Small intestine (tissue), 7 donors: ENCODE measurements around the gene GAL. TPM values are rescaled to one million over a fixed set of nuclear protein-coding genes. Genes with fewer than 3 reads are reported as not detected.

Experiments
- DNase-seq, 2 donors: peaks; one replicate each; pipeline versions ENCODE4 v3.0.0 to v3.0.0-alpha.2; 2013
- FAIRE-seq: peaks from 2 replicates; lab custom pipeline; 2012; peaks lifted over from hg19 to GRCh38; lab: Jason Lieb, UNC
- H3K27ac ChIP-seq, 3 donors: one replicate each; pipeline ENCODE4 v1.5.1; 2013; ENCODE audit warnings: low read length in 2 of 3, mild to moderate bottlenecking in 2 of 3, control low read depth in 1 of 3, inconsistent platforms in 1 of 3, low read depth in 1 of 3, moderate library complexity in 1 of 3
- H3K27me3 ChIP-seq, 3 donors: one replicate each; pipeline ENCODE4 v1.6.1; 2013; ENCODE audit warnings: low read length in 3 of 3, inconsistent platforms in 1 of 3; ENCODE audit not compliant: control insufficient read depth in 3 of 3, insufficient read depth in 3 of 3
- H3K36me3 ChIP-seq, 3 donors: one replicate each; pipeline ENCODE4 v1.6.1; 2013; ENCODE audit warnings: low read length in 3 of 3, inconsistent platforms in 1 of 3, low read depth in 1 of 3, mild to moderate bottlenecking in 1 of 3, moderate library complexity in 1 of 3; ENCODE audit not compliant: control insufficient read depth in 3 of 3, insufficient read depth in 2 of 3
- H3K4me1 ChIP-seq, 3 donors: one replicate each; pipeline ENCODE4 v1.6.1; 2013; ENCODE audit warnings: low read length in 2 of 3, inconsistent platforms in 1 of 3, low read depth in 1 of 3, mild to moderate bottlenecking in 1 of 3, moderate library complexity in 1 of 3; ENCODE audit not compliant: control insufficient read depth in 3 of 3, insufficient read depth in 2 of 3
- H3K4me3 ChIP-seq, 3 donors: one replicate each; pipeline ENCODE4 v1.5.1; 2013; ENCODE audit warnings: low read length in 3 of 3, control low read depth in 1 of 3, inconsistent platforms in 1 of 3, low read depth in 1 of 3, mild to moderate bottlenecking in 1 of 3, moderate library complexity in 1 of 3
- H3K9me3 ChIP-seq, 2 donors: one replicate each; pipeline ENCODE4 v1.6.1; 2013; ENCODE audit warnings: low read depth in 1 of 2, low read length in 1 of 2; ENCODE audit not compliant: control insufficient read depth in 2 of 2, insufficient read depth in 1 of 2
- WGBS, 3 donors: extraction: QIAGEN DNeasy Blood & Tissue Kit; methylation state at CpG; one replicate each; pipeline ENCODE4 v1.1.7; 2013; 5-methylcytosine and 5-hydroxymethylcytosine counted together
- polyA plus RNA-seq, 4 donors: library from polyadenylated mRNA; stranded (reverse) in 3 of 4; unstranded in 1 of 4; fragments of 200-250 nt in 3 of 4; fragments of 120-200 nt in 1 of 4; gene quantifications; one replicate each; pipeline versions ENCODE4 v1.2.1 to v1.2.3, GENCODE V29; 2013
- donor health status: healthy with polysubstance abuse.
- donor health status: control.
- donor health status: control.
- donor health status: Bipolar disorder and iron deficiency.
- donor health status: healthy.

The GAL gene
- polyA plus RNA-seq, 4 donors = 3.8 to 11.9 TPM; not detected in 2

DNA sequence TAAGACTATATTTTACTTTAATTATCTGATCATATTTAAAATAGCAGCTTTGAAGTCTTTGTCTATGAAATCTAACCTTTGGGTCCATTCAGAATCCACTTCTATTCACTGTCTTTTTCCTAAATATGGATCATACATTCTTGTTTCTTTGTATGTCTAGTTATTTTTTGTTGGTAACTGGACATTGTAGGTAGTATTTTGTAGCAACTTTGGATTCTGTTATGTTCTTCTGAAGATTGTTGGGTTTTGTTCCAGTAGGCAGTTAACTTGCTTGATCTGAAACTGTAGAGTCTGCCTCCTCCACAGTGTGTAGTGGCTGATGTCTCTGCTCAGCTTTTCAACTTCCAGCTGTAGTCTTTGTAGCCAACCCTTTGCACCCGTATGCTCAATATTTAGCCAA, 37.5 kb upstream of the GAL start:
- FAIRE-seq (no peak), DNase-seq (no peak)
- Histone ChIP-seq H3K9me3 (peaks cover 2 to 19% of the 10 kb centered on the region in 2 donors), H3K36me3 (no peaks in the 10 kb centered on the region), H3K4me1 (no peaks in the 10 kb centered on the region), H3K27ac (no peak overlapping the region), H3K4me3 (no peak overlapping the region), H3K27me3 (peaks cover 0 to 7% (median 5%) of the 10 kb centered on the region in 3 donors)
- WGBS, 3 donors = 89 to 100% (median 100%) methylated on average over 1 of the region's 1 CpG

DNA sequence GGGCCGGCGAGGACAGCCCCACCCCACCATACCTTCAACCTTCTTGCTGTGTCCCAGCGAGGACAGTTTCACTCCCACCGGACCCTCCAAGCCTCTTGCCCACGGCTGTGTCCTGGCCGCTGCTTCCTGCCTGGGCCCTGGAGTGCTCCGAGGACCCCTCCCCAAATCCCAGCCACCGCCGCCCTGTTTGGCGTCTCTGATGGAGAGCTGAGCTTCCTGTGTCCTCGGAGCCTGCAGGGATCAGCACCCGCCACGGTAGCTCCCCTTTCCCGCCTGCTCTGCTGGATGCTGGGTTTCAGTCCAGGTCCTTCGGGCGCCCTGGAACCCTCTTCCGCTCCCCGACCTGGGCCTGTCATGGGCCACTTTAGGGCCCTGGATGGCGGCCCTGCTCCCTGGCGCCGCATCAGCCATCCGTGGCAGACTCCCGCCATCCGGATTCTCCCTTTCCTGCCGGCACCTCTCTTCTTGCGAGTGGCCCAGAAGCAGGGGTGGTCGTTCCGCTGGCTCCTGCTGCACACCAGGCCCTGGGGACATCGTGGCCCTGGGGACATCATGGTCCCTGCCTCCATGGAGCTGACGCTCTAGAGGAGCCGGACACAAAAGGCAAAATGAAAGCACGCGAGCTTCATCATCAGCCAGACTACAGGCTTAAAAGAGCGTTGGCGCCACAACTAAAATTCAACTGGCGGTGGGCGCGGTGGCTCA, 34.3 kb upstream of the GAL start:
- 63 to 70% (median 63%) methylated on average over 36 to 38 of the region's 38 CpGs for WGBS, 3 donors
- Histone ChIP-seq H3K27me3 (peaks cover 0 to 7% (median 5%) of the 10 kb centered on the region in 3 donors), H3K4me1 (no peaks in the 10 kb centered on the region), H3K4me3 (no peak overlapping the region), H3K9me3 (peaks cover 2 to 26% of the 10 kb centered on the region in 2 donors), H3K36me3 (no peaks in the 10 kb centered on the region), H3K27ac (no peak overlapping the region)
- no peak for FAIRE-seq
- DNase-seq = no peak

DNA sequence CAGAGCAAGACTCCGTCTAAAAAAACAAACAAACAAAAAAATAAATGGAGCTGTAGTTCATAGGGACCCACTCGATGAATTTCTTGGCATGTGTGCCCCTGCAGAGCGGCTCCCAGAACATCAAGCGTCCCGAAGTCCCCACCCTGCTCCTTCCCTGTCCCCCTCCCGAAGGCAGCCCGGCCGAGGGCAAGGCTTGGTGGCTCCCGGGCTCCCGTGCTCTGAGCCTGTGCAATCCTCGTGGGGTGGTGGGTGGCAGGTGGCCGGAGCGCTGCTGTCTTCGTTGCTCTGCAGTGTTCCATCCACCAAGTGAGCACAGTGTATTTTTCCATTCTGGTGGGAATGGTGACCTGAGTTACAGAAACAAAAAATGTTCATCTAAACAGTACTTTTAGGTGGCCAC, 33.5 kb upstream of the GAL start:
- no peak for DNase-seq
- no peaks in the 10 kb centered on the region for H3K4me1 ChIP-seq
- H3K27ac ChIP-seq = no peak overlapping the region
- no peak for FAIRE-seq
- WGBS, 3 donors = 84 to 89% (median 85%) methylated on average over 14 of the region's 14 CpGs
- H3K36me3 ChIP-seq = no peaks in the 10 kb centered on the region
- H3K9me3 ChIP-seq = peaks cover 2 to 31% of the 10 kb centered on the region in 2 donors
- H3K4me3 ChIP-seq = no peak overlapping the region
- peaks cover 0 to 7% (median 5%) of the 10 kb centered on the region in 3 donors for H3K27me3 ChIP-seq

DNA sequence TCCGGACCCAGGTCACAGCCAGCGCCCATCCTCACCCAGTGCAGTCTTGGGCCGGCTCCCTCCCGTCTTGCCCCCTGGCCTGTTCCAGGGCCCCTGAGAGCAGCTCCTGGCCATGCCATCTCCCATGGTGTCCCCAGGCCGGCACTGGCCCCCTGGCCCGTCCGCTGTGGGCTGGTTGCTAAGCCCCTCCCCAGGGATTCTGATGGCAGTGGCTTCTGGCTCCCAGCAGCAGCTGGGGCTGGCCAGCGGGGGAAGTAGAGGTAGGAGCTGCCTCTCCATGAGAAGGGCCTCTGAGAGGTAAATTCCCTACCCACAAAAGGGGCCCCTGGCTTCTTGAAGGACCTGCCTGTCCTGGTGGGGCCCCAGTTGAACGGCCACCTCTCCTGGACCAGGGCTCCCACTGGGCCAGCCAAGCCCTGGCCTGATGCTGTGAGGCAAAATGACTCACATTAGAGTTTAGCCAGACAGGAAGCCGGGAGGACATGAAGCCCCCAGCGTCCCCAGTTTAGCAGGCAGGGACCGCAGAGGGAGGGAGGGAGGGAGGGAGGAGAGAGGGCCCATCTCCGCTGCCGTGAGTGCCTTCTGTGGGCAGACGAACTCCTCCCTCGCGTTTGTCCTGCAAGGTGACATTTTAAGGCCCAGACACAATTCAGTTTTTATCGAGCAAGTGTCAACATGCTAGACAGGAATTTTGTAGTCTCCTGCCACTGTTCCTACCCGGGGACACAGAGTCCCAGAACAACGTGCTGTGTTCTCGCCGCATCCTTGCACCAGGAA, 32.9 kb upstream of the GAL start:
- Histone ChIP-seq H3K9me3 (peaks cover 2 to 31% of the 10 kb centered on the region in 2 donors), H3K4me3 (no peak overlapping the region), H3K27me3 (peaks cover 0 to 7% (median 5%) of the 10 kb centered on the region in 3 donors), H3K36me3 (no peaks in the 10 kb centered on the region), H3K4me1 (no peaks in the 10 kb centered on the region), H3K27ac (no peak overlapping the region)
- DNase-seq (no peak), FAIRE-seq (no peak)
- WGBS, 3 donors = 59 to 61% (median 60%) methylated on average over 22 of the region's 22 CpGs

DNA sequence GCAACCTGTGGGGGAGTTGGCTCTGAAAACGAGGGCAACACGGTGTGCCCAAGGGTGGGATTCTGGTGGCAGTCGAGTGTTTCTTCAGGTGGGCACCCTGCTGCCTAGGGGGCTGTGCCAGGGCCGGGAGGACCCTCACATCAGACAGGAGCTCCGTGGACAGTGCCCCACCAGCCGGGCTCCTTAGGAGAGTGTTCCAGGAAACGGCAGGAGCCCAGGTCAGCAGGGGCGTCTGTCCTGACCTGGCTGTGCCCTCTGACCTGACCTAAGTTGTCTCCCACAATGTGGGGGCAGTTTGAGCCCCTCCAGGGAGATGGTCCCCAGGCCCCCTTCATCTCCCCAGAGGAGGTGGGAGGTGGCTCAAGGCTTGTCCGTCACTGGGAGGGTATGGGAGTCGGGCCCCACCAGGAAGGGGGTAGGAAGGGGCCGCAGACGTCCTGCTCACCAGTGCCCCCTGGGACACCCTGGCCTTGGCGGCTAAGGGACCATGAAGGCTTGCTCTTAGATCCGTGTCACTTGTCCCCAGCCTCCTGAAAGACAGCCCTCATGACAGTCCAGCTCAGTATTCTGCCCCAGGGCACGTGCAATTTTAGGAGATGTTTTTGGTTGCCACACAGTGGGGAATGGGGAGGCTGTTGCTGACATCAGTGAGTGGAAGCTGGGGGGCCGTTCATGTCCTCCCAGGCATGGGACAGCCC, 32.2 kb upstream of the GAL start:
- DNase-seq = no peak
- Histone ChIP-seq H3K27ac (no peak overlapping the region), H3K36me3 (no peaks in the 10 kb centered on the region), H3K4me3 (no peak overlapping the region), H3K4me1 (no peaks in the 10 kb centered on the region), H3K9me3 (peaks cover under 1 to 29% of the 10 kb centered on the region in 2 donors), H3K27me3 (peaks cover 0 to 7% (median 3%) of the 10 kb centered on the region in 3 donors)
- 54 to 65% (median 63%) methylated on average over 15 to 16 of the region's 16 CpGs for WGBS, 3 donors
- no peak for FAIRE-seq

DNA sequence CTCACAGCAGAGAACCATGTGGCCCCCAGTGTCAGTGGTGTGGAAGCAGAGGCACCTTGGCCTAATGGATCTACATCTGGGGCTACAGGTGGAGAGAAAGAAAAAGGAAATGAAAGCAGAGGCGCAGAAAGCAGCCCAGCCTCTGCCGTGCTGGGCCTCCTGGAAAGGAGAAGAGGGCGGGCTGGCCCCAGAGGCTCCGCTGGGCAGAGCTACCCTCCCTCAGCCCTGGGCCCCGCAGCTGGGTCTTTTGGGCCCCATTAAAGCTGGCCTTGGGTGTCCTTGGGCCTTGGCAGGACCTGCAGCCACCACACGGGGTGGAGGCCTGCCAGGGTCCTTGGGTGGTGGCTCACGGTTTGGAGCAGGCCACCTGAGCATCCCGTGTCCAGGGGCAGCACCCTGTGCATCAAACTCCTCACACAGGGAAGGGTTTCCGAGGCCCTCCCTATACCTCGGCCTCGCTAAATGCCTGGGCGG, 31.6 kb upstream of the GAL start:
- DNase-seq (no peak), FAIRE-seq (no peak)
- Histone ChIP-seq H3K27me3 (peaks cover 0 to 7% (median 3%) of the 10 kb centered on the region in 3 donors), H3K36me3 (no peaks in the 10 kb centered on the region), H3K27ac (no peak overlapping the region), H3K4me1 (no peaks in the 10 kb centered on the region), H3K4me3 (no peak overlapping the region), H3K9me3 (peaks cover 0 to 25% of the 10 kb centered on the region in 2 donors)
- WGBS, 3 donors = 69 to 82% (median 73%) methylated on average over 11 to 12 of the region's 12 CpGs

DNA sequence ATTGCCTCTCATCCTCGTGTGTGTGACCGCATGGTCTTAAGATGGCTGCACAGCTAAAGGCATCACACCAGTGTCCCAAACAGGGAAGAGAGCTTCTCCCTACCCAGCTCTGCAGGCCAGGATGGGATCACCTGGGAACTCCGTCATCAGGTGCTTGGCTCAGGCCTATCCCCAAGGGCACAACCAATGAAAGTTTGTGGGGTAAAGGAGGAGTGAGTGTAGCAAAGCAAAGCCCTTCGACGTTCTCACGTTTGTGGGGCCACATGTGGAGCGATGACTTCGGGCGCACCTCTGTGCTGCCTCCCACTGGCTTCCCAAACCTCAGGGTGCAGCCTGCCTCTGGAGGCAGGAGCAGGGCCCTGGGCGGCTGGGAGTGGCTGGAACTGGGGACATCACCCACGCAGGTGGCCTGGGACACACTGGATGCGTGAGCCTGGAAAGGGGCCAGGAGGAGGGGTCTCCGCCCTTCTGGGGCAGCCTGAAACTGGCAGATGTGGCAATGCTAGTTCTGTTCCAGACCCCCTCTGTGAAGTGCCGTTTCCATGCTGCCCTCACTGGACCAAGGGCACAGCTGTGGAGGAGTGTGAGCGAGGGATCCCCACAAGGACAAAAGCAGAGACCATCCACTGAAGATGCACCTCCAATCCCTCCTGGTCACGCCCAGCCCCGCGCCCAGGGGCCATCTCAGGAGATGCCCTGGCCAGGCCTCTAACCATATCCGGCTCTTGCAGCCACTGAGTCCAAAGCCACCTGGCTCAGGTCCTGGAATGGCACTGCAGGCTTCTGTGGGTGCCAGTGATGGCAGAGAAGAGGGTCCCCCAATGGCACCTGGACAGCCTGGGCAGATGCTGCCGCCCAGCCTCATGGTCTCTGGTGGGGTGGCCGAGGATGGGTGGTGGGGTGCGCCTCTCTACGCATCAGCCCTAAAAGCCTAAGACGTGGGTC, 30.6 kb upstream of the GAL start:
- no peaks in the 10 kb centered on the region for H3K36me3 ChIP-seq
- no peak for DNase-seq
- 75 to 84% (median 79%) methylated on average over 24 of the region's 24 CpGs for WGBS, 3 donors
- no peak overlapping the region for H3K27ac ChIP-seq
- H3K4me1 ChIP-seq = no peaks in the 10 kb centered on the region
- peaks cover 0 to 23% of the 10 kb centered on the region in 2 donors for H3K9me3 ChIP-seq
- FAIRE-seq = no peak
- H3K4me3 ChIP-seq = no peak overlapping the region
- H3K27me3 ChIP-seq = peaks cover 0 to 7% (median 3%) of the 10 kb centered on the region in 3 donors
